CD8-positive, alpha-beta memory T cell (primary cell): Measurements from ENCODE around the gene WASHC4. TPM values are rescaled to one million over a fixed set of nuclear protein-coding genes. Genes with fewer than 3 reads are reported as not detected.

Experiments
- CTCF ChIA-PET: fragments of 350-600 bp; sonication (Branson Sonifier 250); formaldehyde crosslinking; loops from one replicate; lab custom pipeline; 2021; ENCODE audit warnings: antibody characterized with exemption; lab: Charles Lee
- POLR2A ChIA-PET: fragments of 350-600 bp; sonication (Branson Sonifier 250); formaldehyde crosslinking; loops from one replicate; lab custom pipeline; 2021; ENCODE audit warnings: antibody characterized with exemption; lab: Charles Lee
- DNase-seq, 5 donors: peaks; one replicate each; pipeline versions ENCODE4 v3.0.0 to v3.0.0-alpha.2; 2020 to 2022; ENCODE audit warnings: mixed read lengths in 1 of 5
- H3K27ac ChIP-seq: one replicate; pipeline ENCODE4 v1.7.0; 2013; ENCODE audit warnings: low read depth, mild to moderate bottlenecking, low read length, moderate library complexity
- H3K27me3 ChIP-seq: 2 replicates; pipeline ENCODE4 v1.7.0; 2013; ENCODE audit warnings: low read length, mild to moderate bottlenecking; ENCODE audit not compliant: insufficient read depth, poor library complexity, severe bottlenecking
- H3K36me3 ChIP-seq: 2 replicates; pipeline ENCODE4 v1.7.0; 2013; ENCODE audit warnings: mild to moderate bottlenecking, low read length, moderate library complexity; ENCODE audit not compliant: insufficient read depth
- H3K4me1 ChIP-seq: 2 replicates; pipeline ENCODE4 v1.7.0; 2013; ENCODE audit warnings: mild to moderate bottlenecking, low read length, moderate library complexity; ENCODE audit not compliant: insufficient read depth
- H3K4me3 ChIP-seq: 2 replicates; pipeline ENCODE4 v1.7.0; 2013; ENCODE audit warnings: mild to moderate bottlenecking, low read length
- H3K9me3 ChIP-seq: 2 replicates; pipeline ENCODE4 v1.7.0; 2013; ENCODE audit warnings: mild to moderate bottlenecking, low read length
- H3K27ac Mint-ChIP-seq, 8 donors: one replicate each; pipeline ENCODE4 v1.8.0; 2020 to 2021; ENCODE audit warnings: mixed read lengths in 8 of 8, mild to moderate bottlenecking in 6 of 8, inconsistent platforms in 3 of 8, moderate library complexity in 3 of 8
- H3K27me3 Mint-ChIP-seq, 2 donors: one replicate each; pipeline ENCODE4 v1.8.0; 2020 to 2021; ENCODE audit warnings: mixed read lengths in 2 of 2, mild to moderate bottlenecking in 1 of 2, moderate library complexity in 1 of 2
- H3K36me3 Mint-ChIP-seq, 3 donors: one replicate each; pipeline ENCODE4 v1.8.0; 2020 to 2021; ENCODE audit warnings: mixed read lengths in 3 of 3, inconsistent platforms in 1 of 3, mild to moderate bottlenecking in 1 of 3
- H3K4me1 Mint-ChIP-seq, 3 donors: one replicate each; pipeline ENCODE4 v1.8.0; 2020 to 2021; ENCODE audit warnings: mixed read lengths in 3 of 3, inconsistent platforms in 1 of 3, mild to moderate bottlenecking in 1 of 3
- H3K4me3 Mint-ChIP-seq, 7 donors: one replicate each; pipeline ENCODE4 v1.8.0; 2020 to 2021; ENCODE audit warnings: mixed read lengths in 7 of 7, mild to moderate bottlenecking in 6 of 7, moderate library complexity in 4 of 7, inconsistent platforms in 2 of 7
- H3K9me3 Mint-ChIP-seq, 5 donors: one replicate each; pipeline ENCODE4 v1.8.0; 2020 to 2022; ENCODE audit warnings: mixed read lengths in 5 of 5, mild to moderate bottlenecking in 3 of 5, moderate library complexity in 2 of 5, inconsistent platforms in 1 of 5
- polyA plus RNA-seq: library from polyadenylated mRNA; unstranded; fragments of 300-500 nt; fragmentation: Illumina TruSeq; gene quantifications from one replicate; pipeline ENCODE4 v1.2.3, GENCODE V29; 2021
- total RNA-seq, 2 experiments: library from RNA; stranded (reverse); gene quantifications; one replicate each; pipeline ENCODE4 v1.2.3, GENCODE V29; 2021

The WASHC4 gene
- total and polyA plus RNA-seq, 3 experiments from 2014 or later = 24.6 to 37.8 (median 34.3) TPM

DNA sequence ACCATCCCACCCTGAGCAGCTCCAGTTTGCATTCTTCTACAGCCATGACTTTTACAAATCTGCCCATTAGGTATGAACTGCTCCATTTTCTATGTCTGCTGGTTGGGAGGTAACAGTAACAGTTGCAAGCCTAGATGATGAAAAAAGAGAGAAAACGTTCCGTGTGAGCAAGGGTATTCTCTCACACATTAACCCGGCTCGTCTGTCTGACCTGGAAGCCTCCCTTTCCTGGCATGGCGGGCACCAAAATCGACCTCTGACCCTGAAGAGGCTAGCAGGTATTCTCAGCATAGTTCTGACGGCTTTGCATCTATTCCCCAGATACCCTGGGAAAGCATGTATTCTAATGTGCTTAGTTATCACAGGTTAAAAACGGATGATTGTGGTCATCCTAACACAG, 96.6 kb downstream of the WASHC4 start:
- CTCF ChIA-PET = no interaction called here
- POLR2A ChIA-PET = no interaction called here
- no peak for DNase-seq
- H3K36me3 ChIP-seq = peaks cover 18% of the 10 kb centered on the region
- Mint-ChIP-seq H3K4me1 (no peaks in the 10 kb centered on the region), H3K4me3 (no peak overlapping the region), H3K36me3 (peaks cover 13 to 85% (median 32%) of the 10 kb centered on the region in 3 donors), H3K9me3 (no peaks in the 10 kb centered on the region), H3K27me3 (no peaks in the 10 kb centered on the region), H3K27ac (peak overlapping the region in 1 of 8 donors; percentile 37)
- H3K4me1 ChIP-seq = no peaks in the 10 kb centered on the region
- no peaks in the 10 kb centered on the region for H3K9me3 ChIP-seq
- no peaks in the 10 kb centered on the region for H3K27me3 ChIP-seq
- H3K4me3 ChIP-seq = no peak overlapping the region
- H3K27ac ChIP-seq = no peak overlapping the region

DNA sequence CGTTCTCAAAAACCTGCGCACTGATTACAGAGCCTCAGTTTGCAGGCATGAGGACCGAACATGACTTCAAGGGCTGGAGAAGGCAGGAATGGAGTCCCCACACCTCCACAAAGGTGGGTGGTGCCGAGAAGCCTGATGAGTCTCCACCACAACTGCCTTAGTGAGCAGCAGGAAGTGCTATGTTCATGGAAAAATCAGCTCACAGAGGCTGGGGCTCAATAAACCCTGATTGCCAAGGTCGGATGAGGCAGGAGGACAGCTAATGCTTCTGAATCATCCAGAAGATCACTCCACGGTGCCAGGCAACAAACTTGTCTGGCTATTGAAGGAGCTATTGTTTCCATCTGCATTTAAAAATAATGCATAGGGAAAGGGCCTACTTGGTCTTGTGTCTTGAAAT, 97.4 kb downstream of the WASHC4 start:
- Mint-ChIP-seq H3K4me3 (no peak overlapping the region), H3K27me3 (no peaks in the 10 kb centered on the region), H3K27ac (no peak overlapping the region), H3K36me3 (peaks cover 13 to 87% (median 34%) of the 10 kb centered on the region in 3 donors), H3K9me3 (no peaks in the 10 kb centered on the region), H3K4me1 (no peaks in the 10 kb centered on the region)
- no peaks in the 10 kb centered on the region for H3K27me3 ChIP-seq
- H3K4me1 ChIP-seq = no peaks in the 10 kb centered on the region
- ChIA-PET POLR2A (no interaction called here), CTCF (no interaction called here)
- H3K27ac ChIP-seq = no peak overlapping the region
- H3K36me3 ChIP-seq = peaks cover 18% of the 10 kb centered on the region
- H3K9me3 ChIP-seq = no peaks in the 10 kb centered on the region
- no peak overlapping the region for H3K4me3 ChIP-seq
- no peak for DNase-seq

DNA sequence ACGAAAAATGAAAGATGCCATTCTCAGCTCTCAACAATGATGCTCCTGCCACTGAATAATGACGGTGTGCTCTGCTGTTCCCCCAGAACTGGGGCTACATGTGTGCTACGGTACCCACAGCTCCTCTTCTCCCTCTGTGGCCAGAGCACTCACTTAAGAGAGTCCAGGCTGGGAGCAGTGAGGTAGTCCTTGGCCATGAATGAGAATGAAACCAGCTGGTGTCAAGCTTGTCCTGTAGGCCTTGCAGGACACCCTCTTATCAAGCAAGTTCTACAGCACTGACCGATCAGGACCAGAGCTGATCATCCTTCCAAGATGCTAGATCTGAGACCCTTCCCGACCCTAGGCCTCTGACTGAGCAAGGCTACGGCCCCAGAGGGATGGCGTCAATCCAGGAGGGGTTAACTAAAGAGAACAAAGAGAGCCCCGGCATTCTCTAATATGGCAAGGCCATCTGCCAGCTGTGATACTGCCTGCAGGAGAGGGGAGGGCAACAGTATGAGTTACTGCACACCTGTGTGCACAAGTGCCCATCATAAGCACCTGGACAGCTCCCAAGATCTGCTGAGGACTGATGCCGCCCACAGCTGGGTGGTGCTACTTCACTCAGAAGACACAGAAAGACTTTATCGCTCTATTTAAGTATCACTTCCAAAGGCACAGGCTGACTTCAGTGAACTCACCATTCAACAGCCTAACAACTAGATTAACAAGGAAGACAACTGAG, 98.0 kb downstream of the WASHC4 start:
- no peak overlapping the region for H3K4me3 Mint-ChIP-seq
- peaks cover 13 to 89% (median 34%) of the 10 kb centered on the region in 3 donors for H3K36me3 Mint-ChIP-seq
- Histone ChIP-seq H3K4me3 (no peak overlapping the region), H3K27me3 (no peaks in the 10 kb centered on the region), H3K27ac (no peak overlapping the region), H3K36me3 (peaks cover 18% of the 10 kb centered on the region), H3K4me1 (no peaks in the 10 kb centered on the region), H3K9me3 (no peaks in the 10 kb centered on the region)
- no peaks in the 10 kb centered on the region for H3K27me3 Mint-ChIP-seq
- H3K9me3 Mint-ChIP-seq = no peaks in the 10 kb centered on the region
- DNase-seq = no peak
- H3K27ac Mint-ChIP-seq = peak overlapping the region in 1 of 8 donors; percentile 61
- POLR2A ChIA-PET = no interaction called here
- CTCF ChIA-PET = no interaction called here
- H3K4me1 Mint-ChIP-seq = no peaks in the 10 kb centered on the region

DNA sequence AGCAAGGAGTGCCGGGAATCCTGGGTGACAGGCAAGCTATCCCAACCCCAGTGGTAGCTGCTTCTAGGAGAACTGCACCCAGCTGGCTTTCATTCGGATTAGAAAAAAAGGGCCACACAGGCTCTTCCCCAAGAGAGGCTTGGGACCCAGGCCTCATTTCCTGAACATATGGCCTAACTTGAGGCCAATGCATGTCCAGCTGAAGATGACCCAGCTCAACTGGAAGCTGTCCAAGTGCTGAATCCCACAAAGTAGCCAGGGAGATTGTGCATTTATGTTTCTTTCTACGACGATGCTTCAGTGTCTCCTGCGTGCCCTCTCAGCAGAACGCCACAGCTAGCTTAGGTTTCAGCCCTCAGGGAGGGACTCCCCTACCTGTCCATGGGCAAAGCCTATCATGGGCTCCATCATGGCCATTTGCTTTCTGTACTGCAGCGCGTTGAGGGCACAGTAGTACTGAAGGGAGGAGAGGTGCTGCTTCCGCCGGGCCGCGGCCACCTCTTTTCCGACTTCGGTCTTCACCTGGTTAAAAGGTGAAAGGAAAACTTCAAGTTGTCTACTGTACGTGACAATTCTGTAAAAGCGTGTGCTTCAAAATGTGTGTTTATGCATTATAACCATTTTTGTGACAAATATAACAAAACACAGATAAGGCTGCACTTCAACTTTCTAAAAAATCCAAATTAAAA, 99.3 kb downstream of the WASHC4 start:
- Histone ChIP-seq H3K9me3 (no peaks in the 10 kb centered on the region), H3K27me3 (no peaks in the 10 kb centered on the region), H3K27ac (no peak overlapping the region), H3K4me3 (no peak overlapping the region), H3K4me1 (no peaks in the 10 kb centered on the region), H3K36me3 (peaks cover 23% of the 10 kb centered on the region)
- no peak overlapping the region for H3K4me3 Mint-ChIP-seq
- no peaks in the 10 kb centered on the region for H3K9me3 Mint-ChIP-seq
- H3K36me3 Mint-ChIP-seq = peaks cover 13 to 89% (median 41%) of the 10 kb centered on the region in 3 donors
- POLR2A ChIA-PET = no interaction called here
- CTCF ChIA-PET = no interaction called here
- H3K27ac Mint-ChIP-seq = peak overlapping the region in 1 of 8 donors; percentile 29
- H3K4me1 Mint-ChIP-seq = no peaks in the 10 kb centered on the region
- no peak for DNase-seq
- H3K27me3 Mint-ChIP-seq = no peaks in the 10 kb centered on the region

DNA sequence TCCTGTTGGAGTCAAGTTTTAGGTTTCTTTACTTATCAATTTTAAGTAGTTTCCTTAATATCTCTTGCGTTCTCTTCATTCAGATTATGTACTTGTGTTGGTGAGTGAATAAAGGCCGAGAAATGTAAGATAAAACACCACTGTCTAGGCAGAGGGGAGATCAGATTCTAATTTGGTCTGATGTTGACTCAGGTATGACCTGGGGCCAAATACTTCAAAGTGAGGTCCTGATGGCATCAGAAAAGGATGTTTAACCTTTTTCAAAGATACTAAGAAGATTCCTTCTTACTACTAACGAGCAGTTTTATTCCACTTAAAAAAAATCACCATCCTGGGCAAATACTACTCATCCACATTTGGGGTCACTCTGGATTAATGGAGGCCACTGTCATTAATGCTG, 101.6 kb downstream of the WASHC4 start:
- H3K4me3 Mint-ChIP-seq = no peak overlapping the region
- ChIA-PET POLR2A (no interaction called here), CTCF (no interaction called here)
- H3K27me3 Mint-ChIP-seq = no peaks in the 10 kb centered on the region
- Histone ChIP-seq H3K4me1 (no peaks in the 10 kb centered on the region), H3K27ac (no peak overlapping the region), H3K4me3 (no peak overlapping the region), H3K9me3 (no peaks in the 10 kb centered on the region), H3K36me3 (peaks cover 21% of the 10 kb centered on the region), H3K27me3 (no peaks in the 10 kb centered on the region)
- DNase-seq = no peak
- H3K36me3 Mint-ChIP-seq = peaks cover 13 to 81% (median 38%) of the 10 kb centered on the region in 3 donors
- H3K4me1 Mint-ChIP-seq = no peaks in the 10 kb centered on the region
- no peak overlapping the region for H3K27ac Mint-ChIP-seq
- H3K9me3 Mint-ChIP-seq = no peaks in the 10 kb centered on the region

DNA sequence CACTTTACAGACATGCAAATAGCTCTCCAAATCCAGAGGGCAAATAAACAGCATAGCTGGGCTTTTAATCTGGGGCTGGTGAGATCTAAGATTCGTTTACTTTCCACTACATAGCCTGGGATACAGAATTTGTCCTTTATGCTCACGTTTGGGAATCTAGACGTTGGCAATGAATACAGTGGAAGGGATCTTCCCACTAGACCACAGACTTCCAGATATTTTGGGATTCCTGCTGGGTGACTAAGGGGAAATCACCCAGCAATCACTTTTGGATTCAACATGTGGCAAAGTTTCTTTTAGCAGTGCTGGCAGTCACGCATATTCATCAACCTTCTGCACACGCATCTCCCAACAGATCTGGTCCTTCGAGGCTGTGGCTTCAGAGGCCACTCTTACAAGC, 104.9 kb downstream of the WASHC4 start:
- POLR2A ChIA-PET = no interaction called here
- Histone ChIP-seq H3K4me1 (no peaks in the 10 kb centered on the region), H3K9me3 (no peaks in the 10 kb centered on the region), H3K27ac (no peak overlapping the region), H3K36me3 (peaks cover 15% of the 10 kb centered on the region), H3K27me3 (no peaks in the 10 kb centered on the region), H3K4me3 (no peak overlapping the region)
- H3K27me3 Mint-ChIP-seq = no peaks in the 10 kb centered on the region
- CTCF ChIA-PET = no interaction called here
- H3K27ac Mint-ChIP-seq = no peak overlapping the region
- H3K4me1 Mint-ChIP-seq = no peaks in the 10 kb centered on the region
- H3K36me3 Mint-ChIP-seq = peaks cover 2 to 80% (median 32%) of the 10 kb centered on the region in 3 donors
- DNase-seq = no peak
- no peaks in the 10 kb centered on the region for H3K9me3 Mint-ChIP-seq
- no peak overlapping the region for H3K4me3 Mint-ChIP-seq

DNA sequence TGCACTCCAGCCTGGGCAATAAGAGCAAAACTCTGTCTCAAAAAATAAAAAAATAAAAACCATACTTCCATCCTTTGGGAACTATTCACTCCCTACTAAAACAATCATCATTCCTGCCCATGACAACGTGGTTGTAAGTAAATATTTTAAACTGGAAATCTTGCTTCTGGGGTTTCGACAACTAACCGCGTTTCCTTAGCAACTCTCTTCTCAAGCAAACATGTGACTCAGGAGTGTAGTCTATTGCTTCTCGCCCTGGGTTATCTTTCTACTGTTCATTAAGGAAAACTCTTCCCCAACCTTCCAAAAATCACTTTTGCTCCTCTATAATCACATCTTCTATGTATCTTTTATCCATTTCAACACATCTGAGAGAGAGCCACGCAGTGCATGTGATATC, 106.6 kb downstream of the WASHC4 start:
- H3K27me3 Mint-ChIP-seq = no peaks in the 10 kb centered on the region
- POLR2A ChIA-PET = no interaction called here
- no peaks in the 10 kb centered on the region for H3K4me1 Mint-ChIP-seq
- Histone ChIP-seq H3K36me3 (peaks cover 16% of the 10 kb centered on the region), H3K4me3 (no peak overlapping the region), H3K9me3 (no peaks in the 10 kb centered on the region), H3K4me1 (no peaks in the 10 kb centered on the region), H3K27ac (no peak overlapping the region), H3K27me3 (no peaks in the 10 kb centered on the region)
- no peak for DNase-seq
- H3K27ac Mint-ChIP-seq = peak overlapping the region in 1 of 8 donors; percentile 41
- no peaks in the 10 kb centered on the region for H3K9me3 Mint-ChIP-seq
- peaks cover 0 to 76% (median 26%) of the 10 kb centered on the region in 3 donors for H3K36me3 Mint-ChIP-seq
- H3K4me3 Mint-ChIP-seq = no peak overlapping the region
- CTCF ChIA-PET = interaction anchor here (1.6 kb wide), 1 partner anchor 170 kb away, joined by 5 read pairs; no protein-coding TSS in a partner anchor

DNA sequence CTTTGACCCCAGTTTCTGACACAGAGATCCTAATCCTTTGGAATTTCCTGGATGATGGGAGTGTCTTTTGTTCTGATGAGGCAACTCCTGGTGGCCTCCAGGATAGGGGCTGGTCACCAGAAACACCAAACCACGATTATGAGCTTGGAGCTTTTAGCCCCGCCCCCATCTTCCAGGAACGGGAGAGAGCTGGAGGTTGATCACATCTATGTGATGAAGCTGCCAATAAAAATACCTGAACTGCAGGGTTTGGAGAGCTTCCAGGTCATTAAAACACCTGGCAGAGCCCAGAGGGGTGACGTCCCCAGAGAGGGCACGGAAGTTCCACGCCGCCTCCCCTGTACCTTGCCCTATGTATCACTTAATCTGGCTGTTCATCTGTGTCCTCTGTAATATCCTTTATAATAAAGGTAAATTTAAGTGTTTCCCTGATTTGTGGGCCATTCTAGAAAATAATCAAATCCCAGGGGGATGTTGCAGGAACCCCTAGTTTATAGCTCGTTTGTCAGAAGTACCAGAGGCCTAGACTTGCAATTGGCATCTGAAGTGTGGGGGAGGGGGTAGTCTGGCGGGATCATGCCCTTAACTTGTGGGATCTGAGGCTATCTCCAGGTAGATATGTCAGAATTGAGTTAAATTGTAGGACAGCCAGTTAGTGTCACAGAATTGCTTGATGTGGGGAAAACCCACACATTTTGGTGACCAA, 107.3 kb downstream of the WASHC4 start:
- Histone ChIP-seq H3K4me3 (no peak overlapping the region), H3K9me3 (no peaks in the 10 kb centered on the region), H3K27me3 (no peaks in the 10 kb centered on the region), H3K27ac (no peak overlapping the region), H3K36me3 (peaks cover 16% of the 10 kb centered on the region), H3K4me1 (no peaks in the 10 kb centered on the region)
- ChIA-PET CTCF (interaction anchor here (1.6 kb wide), 1 partner anchor 169 kb away, joined by 5 read pairs; no protein-coding TSS in a partner anchor), POLR2A (no interaction called here)
- no peak for DNase-seq
- no peaks in the 10 kb centered on the region for H3K27me3 Mint-ChIP-seq
- no peaks in the 10 kb centered on the region for H3K9me3 Mint-ChIP-seq
- no peak overlapping the region for H3K27ac Mint-ChIP-seq
- H3K4me3 Mint-ChIP-seq = no peak overlapping the region
- peaks cover 0 to 78% (median 25%) of the 10 kb centered on the region in 3 donors for H3K36me3 Mint-ChIP-seq
- peaks cover 0 to 2% (median 0%) of the 10 kb centered on the region in 3 donors for H3K4me1 Mint-ChIP-seq
